Ectodermal cell (in vitro differentiated cells): Measurements from ENCODE around the gene SLC22A3.

Source experiments
- H3K27ac ChIP-seq: 2 replicates; pipeline ENCODE4 v1.7.0; 2013; ENCODE audit warnings: mild to moderate bottlenecking, low read depth, low read length; ENCODE audit not compliant: insufficient read depth, poor library complexity, severe bottlenecking
- H3K27me3 ChIP-seq: 2 replicates; pipeline ENCODE4 v1.7.0; 2013; ENCODE audit warnings: mild to moderate bottlenecking, low read length; ENCODE audit not compliant: insufficient read depth, control insufficient read depth, poor library complexity, severe bottlenecking
- H3K36me3 ChIP-seq: one replicate; pipeline ENCODE4 v1.7.0; 2013; ENCODE audit warnings: low read length; ENCODE audit not compliant: control insufficient read depth, insufficient read depth
- H3K4me1 ChIP-seq: one replicate; pipeline ENCODE4 v1.7.0; 2013; ENCODE audit warnings: low read length; ENCODE audit not compliant: control insufficient read depth, insufficient read depth
- H3K4me3 ChIP-seq: 2 replicates; pipeline ENCODE4 v1.7.0; 2013; ENCODE audit warnings: low read depth, low read length, control low read depth; ENCODE audit not compliant: insufficient read depth
- H3K9me3 ChIP-seq: 2 replicates; pipeline ENCODE4 v1.7.0; 2013; ENCODE audit warnings: mild to moderate bottlenecking, low read length, moderate library complexity; ENCODE audit not compliant: control insufficient read depth
- WGBS, 2 experiments: methylation state at CpG; one replicate each; pipeline ENCODE4 v1.1.7; 2013; ENCODE audit warnings: missing lambda C conversion rate in 2 of 2; 5-methylcytosine and 5-hydroxymethylcytosine counted together

Gene SLC22A3

DNA sequence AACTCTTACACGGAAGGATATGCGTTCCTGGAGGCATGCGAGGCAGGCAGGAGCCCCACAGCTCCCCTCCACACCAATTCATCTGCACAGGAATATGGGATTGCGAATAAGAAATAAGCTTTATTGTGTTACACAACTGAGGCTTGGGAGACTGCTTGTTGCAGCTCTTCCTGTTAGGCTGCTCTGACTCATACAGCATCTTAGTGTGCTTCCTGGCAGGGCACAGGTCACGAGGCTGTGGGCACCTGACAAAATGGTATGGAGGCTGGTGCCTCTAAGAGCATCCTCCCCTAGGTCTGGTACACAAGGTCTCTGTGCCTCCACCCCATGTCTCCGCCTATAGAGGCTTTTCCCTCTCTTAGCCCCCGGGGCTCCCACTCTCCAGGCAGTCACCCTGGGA is 6.8 kb downstream of the SLC22A3 start:
- no peak overlapping the region for H3K4me3 ChIP-seq
- H3K27me3 ChIP-seq, result peaks cover 17% of the 10 kb centered on the region
- H3K9me3 ChIP-seq, result no peaks in the 10 kb centered on the region
- no peak overlapping the region for H3K27ac ChIP-seq
- H3K4me1 ChIP-seq, result no peaks in the 10 kb centered on the region
- H3K36me3 ChIP-seq, result no peaks in the 10 kb centered on the region
- WGBS, 2 experiments, result 91% methylated on average over 7 of the region's 7 CpGs

DNA sequence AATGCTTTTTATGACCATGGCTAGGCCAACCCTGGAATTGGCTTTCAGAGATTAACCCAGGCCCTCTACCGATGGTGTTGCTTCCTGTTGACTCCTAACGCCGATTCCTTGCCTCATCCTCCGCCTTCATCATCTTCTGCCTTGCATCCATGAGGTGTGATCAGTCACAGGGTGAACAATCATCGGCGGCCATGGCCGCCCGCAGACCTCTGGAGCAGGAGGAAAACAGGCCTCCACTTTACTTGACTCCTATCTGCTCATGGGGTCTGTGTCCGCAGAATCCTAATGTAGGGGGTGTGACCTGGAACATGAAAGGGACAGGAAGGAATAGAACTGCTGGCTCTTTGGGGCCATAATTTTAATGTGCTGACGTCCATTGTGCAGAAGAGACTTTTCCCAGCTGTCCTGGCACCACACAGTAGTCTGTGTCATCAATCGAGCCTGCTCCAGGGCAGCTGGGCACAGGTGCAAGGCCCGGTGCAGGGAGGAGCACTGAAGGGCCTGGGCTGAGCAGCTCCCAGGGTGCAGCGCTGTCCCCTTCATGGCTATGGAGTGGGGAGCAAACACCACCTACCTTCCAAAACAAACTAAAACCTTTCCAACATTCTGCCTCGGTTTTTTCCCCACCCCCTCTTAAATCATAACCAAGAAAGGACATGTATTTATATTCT is 8.0 kb downstream of the SLC22A3 start:
- 90 to 94% methylated on average over 13 to 14 of the region's 14 CpGs for WGBS, 2 experiments

DNA sequence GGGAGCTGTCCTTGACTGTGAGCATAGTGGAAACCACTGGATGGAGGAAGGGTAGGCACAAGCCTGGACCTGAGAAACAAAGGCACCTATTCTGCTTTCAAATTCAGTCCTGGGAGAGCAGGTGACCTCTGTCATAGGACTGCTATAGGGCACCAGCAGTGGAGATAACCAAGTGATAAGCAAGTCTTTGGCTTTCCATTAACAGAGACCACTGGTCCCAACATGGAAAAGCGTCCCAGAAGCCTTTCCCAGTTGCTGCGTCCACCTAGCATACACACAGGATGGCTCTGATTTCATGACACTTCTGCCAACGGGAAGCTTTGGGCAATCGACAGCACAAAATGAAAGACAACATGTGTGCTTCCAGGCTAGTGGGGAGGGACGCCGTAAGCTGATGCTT is 8.9 kb downstream of the SLC22A3 start:
- H3K9me3 ChIP-seq, result no peaks in the 10 kb centered on the region
- H3K4me3 ChIP-seq, result no peak overlapping the region
- WGBS, 2 experiments, result 92 to 94% methylated on average over 6 of the region's 6 CpGs
- H3K27me3 ChIP-seq, result peaks cover 1% of the 10 kb centered on the region
- H3K4me1 ChIP-seq, result no peaks in the 10 kb centered on the region
- no peaks in the 10 kb centered on the region for H3K36me3 ChIP-seq
- H3K27ac ChIP-seq, result no peak overlapping the region

More for the DNA sequence above, 8.0 kb downstream of the SLC22A3 start:
- no peak overlapping the region for H3K27ac ChIP-seq
- no peak overlapping the region for H3K4me3 ChIP-seq
- no peaks in the 10 kb centered on the region for H3K36me3 ChIP-seq
- H3K27me3 ChIP-seq, result peaks cover 5% of the 10 kb centered on the region
- H3K9me3 ChIP-seq, result no peaks in the 10 kb centered on the region
- no peaks in the 10 kb centered on the region for H3K4me1 ChIP-seq

DNA sequence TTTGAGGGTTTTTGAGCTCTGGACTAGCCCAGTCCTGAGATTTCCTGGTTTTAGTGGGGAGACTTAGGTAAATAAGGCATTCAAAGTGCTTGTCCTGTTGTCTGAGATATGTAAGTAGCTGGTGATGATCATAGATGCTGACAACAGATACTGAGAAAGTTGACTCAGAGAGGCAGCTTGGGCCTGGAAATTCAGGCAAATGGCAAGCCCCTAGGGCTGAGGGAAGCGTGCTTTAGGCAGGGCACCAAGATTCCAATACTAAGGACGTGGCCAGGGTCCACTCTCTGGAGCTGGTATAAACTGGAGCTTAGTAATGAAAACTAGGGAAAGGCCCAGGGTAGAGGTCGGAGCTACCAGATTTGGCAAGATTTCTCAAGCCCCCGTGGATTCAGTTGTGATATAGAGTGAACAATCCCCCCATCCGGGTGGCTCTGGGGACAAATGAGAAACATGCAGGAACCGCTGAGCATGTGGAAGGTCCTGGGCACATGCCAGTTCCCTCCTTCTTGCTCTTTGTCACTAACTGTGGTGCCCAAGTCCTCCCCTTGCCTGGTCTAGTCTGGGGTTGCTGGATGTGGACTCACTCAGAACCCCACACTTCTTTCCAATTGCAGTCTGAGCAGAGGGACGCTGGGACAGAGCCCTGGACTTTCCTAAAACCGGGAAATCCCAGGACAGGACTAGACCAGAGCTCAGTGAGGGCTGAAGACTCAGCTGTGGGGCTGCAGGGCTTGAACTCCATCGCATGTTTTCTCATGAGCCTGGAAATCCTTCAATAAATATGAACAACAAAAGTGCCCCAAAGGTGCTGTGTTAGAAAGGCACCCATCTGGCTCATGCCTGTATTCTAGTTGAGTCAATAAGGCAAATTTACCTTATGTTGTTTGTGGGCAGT is 10.3 kb downstream of the SLC22A3 start:
- no peak overlapping the region for H3K4me3 ChIP-seq
- no peaks in the 10 kb centered on the region for H3K4me1 ChIP-seq
- H3K9me3 ChIP-seq, result no peaks in the 10 kb centered on the region
- no peaks in the 10 kb centered on the region for H3K36me3 ChIP-seq
- H3K27ac ChIP-seq, result no peak overlapping the region
- H3K27me3 ChIP-seq, result no peaks in the 10 kb centered on the region
- WGBS, 2 experiments, result 89 to 90% methylated on average over 9 of the region's 9 CpGs

DNA sequence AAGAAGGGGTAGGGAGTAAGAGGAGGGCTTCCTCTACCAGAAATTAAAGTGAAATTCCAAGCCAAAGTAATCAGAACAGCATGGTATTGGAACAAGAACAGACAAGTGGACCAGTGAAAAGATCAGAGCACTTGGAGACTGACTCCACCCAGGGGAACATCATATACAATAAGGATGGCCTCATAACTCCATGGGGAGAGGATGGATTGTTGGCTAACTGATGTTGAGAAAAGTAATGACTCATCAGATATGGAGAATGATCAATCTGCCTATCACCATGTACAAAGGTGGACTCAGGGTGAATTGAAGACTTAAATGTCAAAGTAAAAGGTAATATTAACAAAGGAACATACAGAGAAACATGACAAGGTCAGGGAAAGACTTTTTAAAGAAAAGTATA is 12.8 kb downstream of the SLC22A3 start:
- Histone ChIP-seq H3K4me3 (no peak overlapping the region), H3K27me3 (no peaks in the 10 kb centered on the region)

DNA sequence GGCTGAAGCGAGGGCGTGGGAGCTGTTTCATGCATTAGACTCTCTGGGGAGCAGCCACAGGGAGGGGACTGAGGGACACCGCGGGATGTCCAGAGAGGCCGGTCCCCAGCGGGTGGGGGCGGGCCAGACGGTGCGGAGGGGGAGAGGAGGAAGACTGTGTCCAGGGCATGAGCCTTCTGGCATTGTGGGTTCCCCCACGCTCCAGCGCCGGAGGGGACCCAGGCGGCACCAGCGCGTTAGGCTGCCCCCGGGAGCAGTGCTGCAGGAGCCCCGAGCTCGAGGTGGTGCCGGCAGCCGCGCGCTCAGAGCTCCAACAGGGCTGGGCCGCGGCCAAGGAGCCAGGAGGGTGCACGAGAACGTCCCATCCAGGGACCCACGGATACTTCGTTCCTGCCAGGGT is 14.4 kb downstream of the SLC22A3 start:
- H3K4me1 ChIP-seq, result no peaks in the 10 kb centered on the region
- no peak overlapping the region for H3K27ac ChIP-seq
- no peak overlapping the region for H3K4me3 ChIP-seq
- WGBS, 2 experiments, result 93 to 94% methylated on average over 28 of the region's 28 CpGs
- no peaks in the 10 kb centered on the region for H3K36me3 ChIP-seq
- no peaks in the 10 kb centered on the region for H3K27me3 ChIP-seq
- H3K9me3 ChIP-seq, result no peaks in the 10 kb centered on the region

More for the DNA sequence above, 12.8 kb downstream of the SLC22A3 start:
- Histone ChIP-seq H3K27ac (no peak overlapping the region), H3K4me1 (no peaks in the 10 kb centered on the region), H3K9me3 (no peaks in the 10 kb centered on the region), H3K36me3 (no peaks in the 10 kb centered on the region)

DNA sequence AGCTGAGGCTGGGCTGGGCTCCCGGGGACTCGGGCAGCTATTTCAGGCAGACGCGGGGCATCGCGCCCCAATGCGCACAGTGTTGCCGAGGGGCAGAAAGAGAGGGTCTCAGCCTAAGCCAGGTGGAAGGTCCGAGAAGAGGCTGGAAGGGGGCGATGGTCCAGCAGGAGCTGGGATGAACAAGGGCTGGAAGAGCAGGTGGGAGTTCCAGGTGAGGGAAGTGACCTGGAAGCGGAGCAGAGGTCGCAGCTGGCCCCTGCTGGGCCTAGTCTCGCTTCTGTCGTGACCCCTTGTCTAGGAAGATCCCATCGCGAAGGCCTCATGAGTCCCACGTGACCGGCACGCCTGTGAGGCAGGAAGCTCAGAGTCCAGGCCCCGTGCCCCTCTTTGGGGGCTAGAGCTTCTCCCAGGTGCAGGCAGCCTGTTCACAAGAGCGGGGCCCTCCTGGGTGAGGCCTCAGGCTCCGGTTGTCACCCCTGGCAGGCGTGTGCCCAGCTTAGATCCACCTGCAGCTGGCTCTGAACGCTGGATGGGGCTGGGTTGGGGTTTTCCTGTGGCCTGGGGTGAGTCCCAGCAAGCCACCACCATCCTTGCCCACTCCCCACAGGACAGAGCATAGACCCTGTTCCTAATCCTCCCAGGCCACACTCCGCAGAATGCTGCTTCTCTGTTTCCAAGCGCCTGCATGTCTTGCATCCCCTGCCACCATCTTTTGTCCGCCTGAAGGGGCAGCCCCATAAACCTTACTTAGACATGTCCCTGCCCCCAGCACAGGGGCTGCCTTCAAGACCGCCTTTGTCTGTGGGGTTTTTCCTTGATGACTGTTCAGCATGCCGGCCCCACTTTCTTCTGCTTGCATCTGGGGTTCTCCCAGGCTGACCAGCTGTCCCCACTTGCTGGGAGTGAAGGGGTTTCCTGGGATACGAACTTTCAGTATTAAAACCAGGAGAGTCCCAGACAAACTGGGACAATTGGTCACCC is 15.1 kb downstream of the SLC22A3 start:
- no peaks in the 10 kb centered on the region for H3K9me3 ChIP-seq
- H3K4me3 ChIP-seq, result no peak overlapping the region
- no peaks in the 10 kb centered on the region for H3K27me3 ChIP-seq
- no peak overlapping the region for H3K27ac ChIP-seq
- WGBS, 2 experiments, result 94% methylated on average over 30 of the region's 30 CpGs
- no peaks in the 10 kb centered on the region for H3K4me1 ChIP-seq
- no peaks in the 10 kb centered on the region for H3K36me3 ChIP-seq

DNA sequence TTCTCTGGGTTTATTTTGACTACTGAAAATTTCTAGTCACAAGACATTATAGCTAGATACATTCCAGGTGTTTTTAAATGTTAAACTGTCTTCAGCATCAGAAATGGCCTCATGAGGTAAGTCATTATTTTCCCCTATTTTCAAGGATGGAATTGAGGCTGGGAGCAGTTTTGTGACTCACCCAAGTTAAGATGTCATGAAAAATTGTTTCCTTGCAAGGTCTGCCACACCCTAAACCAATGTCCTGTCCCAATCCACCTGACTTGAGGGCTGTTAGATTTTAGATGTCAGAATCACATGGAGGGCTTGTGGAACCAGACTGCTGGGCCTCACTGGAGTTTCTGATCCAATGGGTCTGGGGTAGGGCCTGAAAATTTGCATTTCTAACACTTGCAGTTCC is 16.9 kb downstream of the SLC22A3 start:
- Histone ChIP-seq H3K27me3 (no peaks in the 10 kb centered on the region), H3K4me3 (no peak overlapping the region), H3K4me1 (no peaks in the 10 kb centered on the region), H3K27ac (no peak overlapping the region), H3K9me3 (no peaks in the 10 kb centered on the region), H3K36me3 (no peaks in the 10 kb centered on the region)

DNA sequence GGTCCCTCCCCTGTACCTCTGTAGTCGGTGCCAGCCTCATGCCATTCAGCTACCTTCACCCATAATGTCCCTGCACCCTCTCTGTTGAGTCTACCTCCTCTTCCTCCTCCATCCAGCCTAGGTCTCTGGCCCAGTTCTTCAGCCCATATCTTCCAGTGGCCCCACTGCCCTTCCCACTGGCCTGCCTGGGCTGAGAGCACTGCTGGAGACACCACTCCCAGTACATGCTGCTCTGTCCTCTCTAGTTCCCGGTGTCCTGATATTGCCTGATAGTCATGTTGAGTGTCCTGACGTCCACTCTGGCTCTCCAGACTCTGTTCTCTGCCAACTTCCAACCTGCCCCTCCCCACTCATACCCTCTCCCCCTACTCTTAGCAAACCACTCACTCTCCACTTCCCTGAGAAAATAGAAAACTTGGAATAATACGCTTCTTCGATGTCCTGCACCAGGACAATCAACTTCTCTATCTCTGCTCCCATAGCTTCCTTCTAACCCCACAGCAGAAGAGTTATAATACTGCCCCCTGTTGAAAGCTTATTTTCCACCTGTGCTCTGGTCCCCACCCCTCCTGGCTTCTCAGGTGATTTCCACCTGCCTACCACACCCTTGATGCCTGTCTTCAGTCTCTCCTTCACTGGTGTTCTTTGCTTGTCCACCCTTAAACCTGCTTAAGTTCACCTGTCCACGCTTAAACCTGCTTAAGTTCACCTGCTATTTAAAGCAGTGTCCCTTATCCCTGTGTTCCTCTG is 19.8 kb downstream of the SLC22A3 start:
- Histone ChIP-seq H3K27me3 (no peaks in the 10 kb centered on the region), H3K4me1 (no peaks in the 10 kb centered on the region), H3K9me3 (no peaks in the 10 kb centered on the region), H3K36me3 (no peaks in the 10 kb centered on the region), H3K27ac (no peak overlapping the region), H3K4me3 (no peak overlapping the region)
- 91% methylated on average over 6 of the region's 6 CpGs for whole genome bisulfite sequencing, 2 experiments
